HT-29 (cell line): ENCODE results near the gene PTPRE. TPM values are rescaled to one million over a fixed set of nuclear protein-coding genes. Genes with fewer than 3 reads are reported as not detected.
"Not testable (repeated sequence)": the region's sequence is repeated elsewhere in the genome, so short reads cannot be mapped to it uniquely, and the experiment has no call there.

Experiments used
- DNase-seq: peaks from one replicate; pipeline ENCODE4 v3.0.0-alpha.2; 2015; ENCODE audit warnings: low spot score
- total RNA-seq: library from RNA; depleted of rRNA; stranded (reverse); fragments of >200 nt; shearing (Covaris generic); gene quantifications from 2 replicates; pipeline ENCODE4 v1.2.3, GENCODE V29; 2014

The PTPRE gene
- total RNA-seq, 1 experiment from 2014 or later: 3.4 TPM

DNA sequence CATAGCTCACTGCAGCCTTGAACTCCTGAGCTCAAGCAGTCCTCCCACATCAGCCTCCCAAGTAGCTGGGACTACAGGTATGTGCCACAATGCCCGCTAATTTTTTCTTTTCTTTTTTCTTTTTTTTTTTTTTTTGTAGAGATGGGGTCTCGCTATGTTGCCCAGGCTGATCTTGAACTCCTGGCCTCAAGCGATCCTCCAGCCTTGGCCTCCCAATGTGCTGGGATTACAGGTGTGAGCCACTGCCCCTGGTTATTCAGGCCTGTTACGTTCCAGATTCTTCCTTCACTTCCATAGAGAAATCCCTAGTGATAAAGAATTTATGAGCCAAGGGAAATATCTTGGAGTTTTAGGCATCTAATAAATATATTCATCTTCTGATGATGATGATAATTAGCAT, 187.7 kb downstream of the PTPRE start:
- not testable (repeated sequence) for DNase-seq

DNA sequence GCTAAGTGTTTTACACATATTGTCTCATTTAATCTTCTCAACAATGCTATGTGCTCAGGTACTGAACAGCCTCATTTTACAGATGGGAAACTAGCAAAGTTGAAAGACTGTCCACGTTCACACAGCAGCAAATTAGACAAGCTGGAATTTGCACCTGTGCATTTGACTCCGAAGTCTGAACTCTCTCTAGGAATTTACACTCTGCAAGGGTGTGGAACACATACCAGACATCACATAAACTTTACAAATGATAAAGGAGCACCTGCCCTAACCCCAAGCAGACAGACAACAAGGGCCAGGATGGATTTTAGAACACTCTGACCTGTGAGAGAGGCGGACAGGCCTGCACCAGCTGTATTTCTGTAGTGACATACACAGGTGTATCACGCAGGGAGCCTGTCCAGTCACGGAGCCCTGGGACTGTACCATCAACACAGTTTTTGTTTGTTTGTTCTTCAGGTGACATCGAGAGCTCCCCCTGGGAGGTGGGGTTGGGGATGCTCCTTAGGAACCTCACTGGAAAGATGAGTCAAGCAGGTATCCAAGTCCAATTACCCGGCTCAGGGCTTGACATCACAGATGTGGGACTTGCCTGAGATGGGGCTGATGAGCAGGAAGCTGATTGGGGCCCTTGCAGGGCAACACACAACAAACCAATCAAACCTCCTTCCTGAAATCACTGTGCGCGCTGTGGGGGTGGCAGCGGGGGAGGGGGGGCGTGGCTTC, 188.3 kb downstream of the PTPRE start:
- peak; percentile 28 for DNase-seq

DNA sequence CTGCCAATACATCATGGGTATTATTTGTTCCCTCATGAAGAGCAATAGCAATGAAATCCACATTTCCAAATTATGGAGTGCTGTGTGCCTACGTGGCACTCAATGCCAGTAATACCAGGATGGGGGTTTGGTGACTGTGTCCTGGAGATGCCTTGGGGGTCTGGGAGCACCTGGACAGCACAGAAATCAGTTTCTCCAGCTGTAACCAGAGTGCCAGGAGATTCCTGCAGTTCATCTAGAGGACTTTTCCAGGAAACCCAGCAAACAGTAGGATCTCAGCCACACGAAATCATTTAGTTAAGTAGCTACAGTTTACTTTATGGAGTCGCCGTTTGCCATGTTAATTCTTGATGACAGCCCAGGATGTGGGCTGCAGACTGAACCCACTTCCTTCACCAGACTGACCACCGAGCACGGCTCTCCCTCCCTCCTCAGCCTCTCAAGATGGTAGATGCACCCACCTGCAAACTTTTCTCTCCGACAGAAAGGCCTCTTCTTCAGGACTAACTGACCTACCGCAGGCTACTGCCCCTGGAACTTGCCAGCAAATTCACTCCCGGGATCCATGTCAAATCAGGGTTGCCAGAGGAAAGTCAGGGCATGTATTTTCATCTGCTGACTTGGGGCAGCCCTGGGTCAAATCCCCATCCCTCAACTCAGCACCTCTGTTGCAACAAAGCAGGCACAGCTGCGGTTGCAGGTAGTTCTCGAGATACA, 189.0 kb downstream of the PTPRE start:
- no peak for DNase-seq

GRCh38 chr10:128096486-128097199, 189.7 kb downstream of the PTPRE start:
- no peak for DNase-seq

GRCh38 chr10:128097783-128098182, 190.9 kb downstream of the PTPRE start:
- no peak for DNase-seq

GRCh38 chr10:128098631-128099030, 191.7 kb downstream of the PTPRE start:
- DNase-seq: no peak

DNA sequence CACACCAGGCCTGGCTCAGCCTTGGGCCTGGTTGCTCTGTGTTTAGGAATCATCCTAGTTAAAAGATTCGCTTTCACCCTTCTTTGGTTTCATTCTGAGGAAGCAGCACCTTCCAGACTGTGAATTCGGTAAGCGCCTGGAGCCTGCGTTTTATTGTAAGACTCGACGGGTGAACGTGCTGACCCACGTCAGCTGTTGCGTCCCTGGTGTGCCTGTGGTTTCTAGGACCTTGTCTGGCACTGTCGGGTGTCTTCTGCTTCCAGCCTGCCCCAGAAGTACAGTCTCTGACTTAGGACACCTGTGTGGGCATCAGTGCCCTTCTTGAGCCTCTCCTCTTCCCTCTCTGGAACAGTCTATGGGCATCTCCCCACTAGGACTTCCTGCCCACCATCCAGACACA, 193.0 kb downstream of the PTPRE start:
- DNase-seq: no peak

DNA sequence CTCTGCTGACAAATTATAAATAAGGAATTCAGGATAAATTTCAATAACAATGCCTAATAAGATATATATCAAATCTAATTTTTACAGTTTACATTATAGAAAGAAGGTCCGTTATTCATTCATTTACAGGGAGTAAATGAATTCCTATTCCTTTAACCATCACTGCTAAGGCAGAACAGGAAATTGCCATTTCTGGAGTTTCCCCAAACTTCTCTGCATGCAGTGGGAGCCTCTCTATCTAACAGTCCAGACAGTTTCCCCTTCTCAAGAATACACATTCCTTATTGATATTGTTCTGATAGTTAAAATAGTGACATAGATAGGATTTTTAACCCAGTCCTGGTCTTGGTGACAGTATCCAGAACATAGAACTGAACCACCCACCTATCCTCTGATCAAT, 195.0 kb downstream of the PTPRE start:
- no peak for DNase-seq

DNA sequence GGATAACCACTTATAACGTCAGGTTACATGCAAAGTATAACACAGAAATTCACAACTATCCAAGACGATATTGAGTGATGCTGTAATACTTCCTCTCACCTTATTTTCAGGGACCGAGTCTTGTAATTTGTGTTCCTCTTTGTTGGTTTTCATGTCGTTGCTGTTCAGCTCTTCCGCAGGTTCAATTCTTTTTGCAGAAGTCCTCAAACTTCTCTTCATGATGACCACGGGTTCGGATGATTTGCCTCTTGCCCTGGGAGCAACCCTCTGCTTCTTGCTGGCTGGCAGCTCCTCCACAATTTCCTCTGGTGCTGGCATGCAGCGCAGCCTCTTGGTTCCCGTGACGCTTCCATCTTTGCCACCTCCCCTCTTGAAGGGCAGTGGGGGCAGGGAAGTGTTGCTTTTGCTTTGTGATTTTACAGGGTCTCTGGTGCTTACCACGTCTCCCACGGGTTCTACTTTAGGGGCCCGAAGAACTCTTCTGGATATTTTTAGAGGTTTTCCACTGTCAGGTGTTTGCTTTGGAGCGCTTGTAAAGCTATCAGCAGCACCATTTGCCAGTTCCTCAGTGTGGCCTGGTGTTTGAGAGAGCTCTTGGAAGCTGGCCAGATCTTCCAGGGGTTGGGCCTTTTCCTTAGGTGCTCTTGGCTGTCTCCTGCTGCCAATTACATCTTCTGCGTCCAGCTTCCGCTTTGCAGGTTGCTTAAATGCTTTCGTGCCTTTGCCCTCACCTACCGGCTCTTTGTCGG, 195.8 kb downstream of the PTPRE start:
- no peak for DNase-seq

DNA sequence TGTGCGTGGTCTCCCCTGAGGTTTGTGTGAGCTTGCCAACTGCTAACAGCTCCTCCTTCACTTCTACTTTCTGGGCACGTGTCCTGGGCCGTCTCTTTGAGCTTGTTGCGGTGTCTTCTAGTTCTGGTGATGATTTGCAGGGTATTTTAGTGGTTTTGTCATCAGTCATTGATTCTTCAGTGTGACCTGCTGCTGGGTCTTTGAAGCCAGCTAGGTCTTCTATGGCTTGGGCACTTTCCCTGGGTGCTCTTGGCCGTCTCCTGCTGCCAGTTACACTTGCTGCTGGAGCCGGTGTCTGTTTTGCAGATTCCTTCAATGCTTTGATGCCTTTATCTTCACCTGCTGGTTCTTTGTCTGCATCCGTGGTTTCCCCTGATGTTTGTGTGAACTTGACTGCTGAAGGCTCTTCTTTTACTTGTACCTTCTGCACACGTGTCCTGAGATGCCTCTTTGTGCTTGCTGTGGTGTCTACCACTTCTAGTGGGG, 196.4 kb downstream of the PTPRE start:
- DNase-seq: no peak

DNA sequence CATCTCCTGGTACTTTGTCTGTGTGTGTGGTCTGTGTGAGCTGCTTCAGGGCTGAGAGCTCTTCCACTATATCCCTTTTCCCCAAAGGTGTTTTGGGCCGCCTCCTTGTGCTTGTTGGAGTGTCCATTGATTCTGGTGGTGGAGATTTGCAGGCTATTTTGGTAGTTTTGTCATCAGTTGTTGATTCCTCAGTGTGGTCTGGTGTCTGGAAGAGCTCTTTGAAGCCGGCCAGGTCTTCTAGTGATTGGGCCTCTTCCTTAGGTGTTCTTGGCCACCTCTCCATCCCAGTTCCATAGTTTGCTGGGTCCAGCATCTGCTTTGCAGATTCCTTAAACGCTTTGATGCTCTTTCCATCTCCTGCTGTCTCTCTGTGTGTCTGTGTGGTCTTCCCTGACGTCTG, 198.5 kb downstream of the PTPRE start:
- no peak for DNase-seq

DNA sequence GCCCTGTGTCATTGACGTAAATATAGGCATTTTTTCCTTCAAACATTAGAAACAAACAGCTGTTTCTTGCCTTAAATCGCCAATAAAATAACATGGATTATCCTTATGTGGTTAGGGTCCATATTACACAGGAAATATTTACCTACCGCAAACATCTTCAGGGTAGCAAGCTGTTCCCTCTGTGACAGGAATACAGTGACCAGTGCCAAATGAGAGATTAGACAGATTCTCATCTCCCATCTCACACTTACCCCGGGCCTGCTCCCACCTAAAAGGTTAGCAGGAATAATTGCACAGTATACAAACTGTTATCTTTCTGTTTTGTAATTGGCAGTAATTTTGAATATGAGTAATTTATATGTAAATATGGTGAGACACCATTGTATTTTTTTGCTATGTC, 202.8 kb downstream of the PTPRE start:
- DNase-seq: no peak

DNA sequence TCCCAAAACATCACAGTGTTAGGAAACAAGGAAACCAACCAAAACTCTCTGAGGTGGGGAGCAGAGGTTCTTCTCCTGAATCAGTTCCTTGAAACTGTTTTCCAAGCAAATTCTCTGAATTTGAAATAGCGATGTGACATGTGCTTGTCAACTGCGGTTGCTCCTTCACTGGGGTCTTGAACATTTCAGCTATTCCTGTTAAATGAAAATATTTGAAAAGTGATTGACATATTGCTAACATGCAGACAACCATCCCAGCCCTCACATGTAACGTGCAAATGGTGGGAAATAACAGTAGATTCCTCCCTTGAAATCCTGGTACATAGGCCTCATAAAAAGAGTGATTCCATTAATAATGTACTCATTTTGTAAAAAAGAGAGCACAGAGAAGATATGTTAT, 203.4 kb downstream of the PTPRE start:
- DNase-seq: no peak

DNA sequence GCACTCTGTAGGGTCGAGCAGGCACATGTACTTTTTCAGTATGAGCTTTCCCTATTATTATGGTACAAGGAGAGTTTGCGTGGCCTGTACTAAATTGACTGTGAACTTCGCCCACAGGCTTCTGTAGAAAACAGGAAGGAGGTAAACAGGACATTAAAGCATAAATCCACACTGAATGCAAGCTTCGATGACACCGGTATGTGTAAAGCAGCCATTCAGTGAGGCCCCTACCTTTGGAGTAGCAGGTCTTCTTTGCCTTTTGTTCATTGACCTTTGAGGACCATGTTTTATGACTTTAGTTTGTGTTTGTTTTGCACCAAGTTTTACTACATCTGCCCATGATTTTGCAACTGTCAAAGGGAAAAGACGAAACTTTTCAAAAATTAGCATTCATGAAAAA, 204.8 kb downstream of the PTPRE start:
- no peak for DNase-seq

GRCh38 chr10:128113026-128113425, 206.1 kb downstream of the PTPRE start:
- DNase-seq: no peak

DNA sequence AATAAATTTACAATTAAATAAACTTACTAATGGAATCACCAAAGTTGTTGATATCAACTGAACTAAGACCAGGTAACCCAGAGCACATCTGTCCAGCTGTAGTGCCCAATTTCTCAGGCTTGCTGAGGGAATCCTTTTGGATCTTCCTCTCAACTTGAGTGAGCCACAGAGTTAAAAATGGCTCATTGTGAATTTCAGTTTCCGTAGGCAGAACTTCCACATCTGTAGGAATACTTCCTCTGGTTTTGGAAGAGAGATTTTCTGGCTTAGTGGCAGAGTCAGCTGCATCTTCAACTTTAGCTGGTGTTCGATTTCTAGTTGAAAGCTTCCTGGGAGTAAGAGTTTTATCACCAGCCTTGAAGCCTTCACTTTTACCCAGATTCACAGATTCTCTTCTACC, 208.0 kb downstream of the PTPRE start:
- no peak for DNase-seq

DNA sequence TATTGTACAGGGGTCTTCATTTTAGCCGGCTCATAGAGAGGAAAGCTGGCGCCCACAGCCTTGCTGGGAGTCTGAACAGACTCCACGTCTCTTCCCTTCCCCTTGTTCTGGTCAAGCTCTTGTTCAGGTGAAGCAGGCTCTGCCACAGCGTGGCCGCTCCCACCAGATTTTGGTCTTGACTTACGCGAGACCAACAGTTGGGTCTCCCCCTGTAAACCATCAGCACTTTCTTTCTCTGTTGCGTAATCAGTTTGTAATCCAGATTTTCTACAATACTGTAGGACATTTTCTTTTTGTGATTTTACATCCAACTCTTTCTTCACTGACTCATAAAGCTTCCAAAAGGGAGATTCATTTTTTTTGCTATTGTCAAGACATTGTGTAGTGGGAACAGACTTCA, 208.5 kb downstream of the PTPRE start:
- no peak for DNase-seq

DNA sequence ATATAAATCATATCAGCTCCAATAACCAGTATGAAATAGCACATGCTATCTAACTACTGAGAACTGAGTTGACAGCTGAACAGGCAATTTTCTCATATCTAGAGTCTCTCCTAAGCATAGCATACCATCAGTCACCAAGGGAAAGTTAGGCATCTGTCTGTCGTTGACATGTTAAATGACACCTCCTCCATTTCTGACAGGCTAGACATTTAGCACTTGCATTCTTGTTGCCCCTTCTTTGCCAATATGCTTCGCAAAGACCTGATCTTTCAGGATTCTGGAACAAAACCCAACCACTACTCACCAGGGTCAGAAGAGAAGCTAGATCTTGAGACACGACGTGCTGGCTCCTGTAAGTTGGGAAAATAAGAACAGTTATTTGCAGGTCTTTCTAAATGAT, 209.3 kb downstream of the PTPRE start:
- DNase-seq: no peak

DNA sequence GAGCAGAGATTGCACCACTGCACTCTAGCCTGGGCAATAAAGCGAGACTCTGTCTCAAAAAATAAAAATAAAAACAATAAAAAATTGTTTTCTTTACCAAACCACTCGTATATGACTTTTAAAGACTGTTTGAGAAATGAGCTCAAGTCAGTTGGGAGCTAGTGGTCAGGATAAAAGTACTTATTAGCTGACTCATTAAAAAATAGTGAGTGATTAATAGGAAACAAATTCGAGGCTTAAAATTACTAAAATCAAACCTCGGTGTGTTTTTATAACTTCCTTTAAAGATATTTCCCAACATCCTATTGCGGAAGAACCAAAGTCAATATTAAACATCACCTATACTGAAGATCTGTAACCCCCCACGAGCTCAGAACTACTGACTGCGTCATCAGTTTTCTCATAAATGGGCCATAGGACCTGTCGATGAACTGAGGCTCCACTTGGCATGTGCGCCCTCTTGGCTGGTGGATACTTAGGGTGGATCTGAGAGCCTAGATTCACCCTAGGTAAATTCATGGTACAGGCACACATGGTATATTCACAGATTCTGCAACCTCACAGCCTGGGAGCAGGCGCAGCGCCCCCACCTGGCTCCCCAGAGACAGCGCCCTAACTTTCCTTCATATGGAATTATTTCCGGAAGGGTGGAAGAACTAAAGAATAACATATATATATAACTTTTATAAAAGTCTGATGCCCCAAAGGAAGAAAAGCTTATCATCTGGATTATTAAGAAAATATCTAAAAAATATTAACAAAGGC, 210.1 kb downstream of the PTPRE start:
- no peak for DNase-seq

- no peak for DNase-seq
Measured at GRCh38 chr10:128121750-128122412, 215.0 kb downstream of the PTPRE start.

GRCh38 chr10:128122931-128123330, 216.0 kb downstream of the PTPRE start:
- no peak for DNase-seq
